ENCODE results near the gene SNX19. TPM values are rescaled to one million over a fixed set of nuclear protein-coding genes. Genes with fewer than 3 reads are reported as not detected.
"Not testable (repeated sequence)": the region's sequence is repeated elsewhere in the genome, so short reads cannot be mapped to it uniquely, and the experiment has no call there.

SNX19 gene
- total RNA-seq, 1 donor, result 46.6 TPM

DNA sequence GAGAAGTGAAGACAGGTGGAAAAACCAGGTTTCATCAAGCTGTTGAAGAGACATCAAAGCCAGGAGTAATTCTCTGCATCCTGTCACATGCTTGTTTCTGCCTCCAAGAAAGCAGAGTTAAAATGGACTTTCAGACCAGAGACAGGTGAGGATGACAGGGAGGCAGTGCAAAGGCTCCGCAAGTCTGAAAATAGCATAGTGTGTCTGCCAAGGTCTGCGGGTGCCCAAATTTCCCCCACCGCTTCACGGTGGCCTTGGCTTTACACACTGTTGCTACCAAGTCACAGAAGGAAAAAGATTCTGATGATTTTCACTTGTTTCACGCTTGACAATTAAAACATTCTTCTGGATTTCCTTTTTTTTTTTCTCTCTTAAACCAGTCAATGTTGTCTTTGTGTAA lies 44.2 kb downstream of the SNX19 start:
- Histone ChIP-seq H3K9me3 (ENCODE audit: low read depth, low read length) (no peaks in the 10 kb centered on the region), H3K4me3 (ENCODE audit: low read length) (no peak overlapping the region), H3K4me1 (ENCODE audit: insufficient read depth, low read length) (no peaks in the 10 kb centered on the region), H3K27me3 (ENCODE audit: insufficient read depth, low read length) (no peaks in the 10 kb centered on the region)

DNA sequence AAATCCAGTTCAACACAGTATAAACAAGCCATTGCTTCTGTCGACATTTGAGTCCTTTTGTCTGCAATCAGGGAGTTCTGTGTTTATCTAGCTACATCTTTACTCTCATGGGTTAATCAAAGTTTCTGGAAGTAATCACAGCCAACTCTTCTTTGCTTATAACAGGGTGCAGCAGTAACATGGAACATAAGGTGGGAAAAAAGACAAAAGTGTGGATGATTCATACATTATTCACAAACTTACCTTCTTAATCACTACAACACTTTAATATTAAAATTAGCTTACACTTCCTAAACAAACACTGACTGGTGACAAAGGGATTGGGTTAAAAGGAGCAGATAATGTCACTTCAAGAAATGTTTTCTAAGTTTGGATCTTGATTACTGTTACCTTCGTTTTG lies 44.7 kb downstream of the SNX19 start:
- no peaks in the 10 kb centered on the region for H3K4me1 ChIP-seq (ENCODE audit: insufficient read depth, low read length)
- H3K9me3 ChIP-seq (ENCODE audit: low read depth, low read length), result no peaks in the 10 kb centered on the region
- no peaks in the 10 kb centered on the region for H3K27me3 ChIP-seq (ENCODE audit: insufficient read depth, low read length)
- H3K4me3 ChIP-seq (ENCODE audit: low read length), result no peak overlapping the region

DNA sequence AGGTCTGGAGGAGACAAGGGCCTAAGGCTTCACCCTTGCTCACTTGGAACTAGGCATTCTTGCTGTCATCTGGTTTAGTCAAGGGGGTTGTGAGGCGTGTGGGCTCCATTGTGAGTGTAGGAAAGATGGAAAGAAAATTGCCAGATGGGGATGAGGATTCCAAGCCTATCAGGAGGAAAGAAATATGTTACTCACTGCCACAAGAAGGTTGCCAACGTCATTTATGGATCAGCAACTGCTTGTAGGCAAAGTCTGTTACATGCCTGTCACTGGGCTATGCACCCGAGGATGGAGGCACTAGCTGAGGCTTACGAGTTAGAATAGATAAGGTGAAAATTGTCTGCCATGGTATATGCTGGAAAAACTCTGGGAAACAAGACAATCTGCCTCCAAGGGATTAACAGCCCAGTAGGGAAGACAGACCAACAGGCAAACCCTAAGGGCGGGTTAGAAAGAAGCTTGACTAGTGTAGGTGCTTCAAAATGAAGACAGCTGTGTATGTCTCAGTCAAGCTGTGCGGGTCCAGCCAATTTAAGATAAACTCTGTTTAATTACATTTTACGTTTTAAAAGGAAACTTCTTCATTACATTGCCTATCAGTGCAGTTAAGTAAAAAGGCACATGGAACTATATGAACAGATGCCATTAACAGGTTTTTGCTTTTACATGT lies 47.4 kb downstream of the SNX19 start:
- Histone ChIP-seq H3K4me3 (ENCODE audit: low read length) (no peak overlapping the region), H3K27me3 (ENCODE audit: insufficient read depth, low read length) (no peaks in the 10 kb centered on the region), H3K9me3 (ENCODE audit: low read depth, low read length) (no peaks in the 10 kb centered on the region), H3K4me1 (ENCODE audit: insufficient read depth, low read length) (no peaks in the 10 kb centered on the region)

GRCh38 chr11:130868086-130868710 lies 48.1 kb downstream of the SNX19 start:
- H3K4me1 ChIP-seq (ENCODE audit: insufficient read depth, low read length), result no peaks in the 10 kb centered on the region
- no peaks in the 10 kb centered on the region for H3K27me3 ChIP-seq (ENCODE audit: insufficient read depth, low read length)
- no peak overlapping the region for H3K4me3 ChIP-seq (ENCODE audit: low read length)
- H3K9me3 ChIP-seq (ENCODE audit: low read depth, low read length), result no peaks in the 10 kb centered on the region

DNA sequence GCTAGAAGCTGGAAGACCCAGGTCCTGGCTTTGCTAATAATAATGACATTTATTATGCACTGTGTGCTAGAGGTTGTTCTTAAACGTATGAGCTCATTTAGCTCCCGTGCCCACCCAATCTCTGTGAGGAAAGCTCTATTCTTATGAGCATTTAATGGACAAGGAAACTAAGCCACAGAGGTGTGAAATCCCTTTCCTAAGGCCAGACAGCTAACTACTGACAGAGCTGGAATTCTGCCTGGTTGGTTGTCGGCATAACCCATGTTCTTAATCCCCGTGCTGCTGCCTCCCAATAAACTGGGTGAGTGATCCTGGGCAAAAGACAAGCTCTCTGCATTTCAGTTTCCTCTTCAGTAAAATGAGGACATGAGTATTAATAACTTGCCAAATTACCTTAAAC lies 49.4 kb downstream of the SNX19 start:
- no peaks in the 10 kb centered on the region for H3K9me3 ChIP-seq (ENCODE audit: low read depth, low read length)
- peaks cover under 1% of the 10 kb centered on the region for H3K4me1 ChIP-seq (ENCODE audit: insufficient read depth, low read length)
- H3K4me3 ChIP-seq (ENCODE audit: low read length), result no peak overlapping the region
- H3K27me3 ChIP-seq (ENCODE audit: insufficient read depth, low read length), result no peaks in the 10 kb centered on the region

DNA sequence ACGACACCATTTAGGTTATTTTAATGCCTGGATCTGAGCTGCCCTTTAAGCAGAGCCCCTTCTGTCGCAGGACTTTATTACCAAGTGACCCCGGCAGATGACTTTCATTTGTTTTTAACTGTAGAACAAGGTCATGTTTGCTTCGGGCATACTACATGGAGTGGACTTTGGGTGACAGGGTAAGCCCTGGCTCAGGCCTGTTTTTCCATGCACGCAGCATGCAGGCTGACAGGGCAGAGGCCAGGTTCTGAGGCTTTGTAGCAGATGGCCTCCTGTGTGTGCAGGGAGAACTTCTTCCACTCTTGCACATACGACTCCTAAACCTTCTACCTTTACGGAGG lies 50.5 kb downstream of the SNX19 start:
- Histone ChIP-seq H3K4me3 (ENCODE audit: low read length) (no peak overlapping the region), H3K27me3 (ENCODE audit: insufficient read depth, low read length) (no peaks in the 10 kb centered on the region), H3K9me3 (ENCODE audit: low read depth, low read length) (no peaks in the 10 kb centered on the region), H3K4me1 (ENCODE audit: insufficient read depth, low read length) (peaks cover 3% of the 10 kb centered on the region)

GRCh38 chr11:130865091-130865773 lies 51.0 kb downstream of the SNX19 start:
- no peaks in the 10 kb centered on the region for H3K9me3 ChIP-seq (ENCODE audit: low read depth, low read length)
- H3K4me1 ChIP-seq (ENCODE audit: insufficient read depth, low read length), result peaks cover 3% of the 10 kb centered on the region
- no peaks in the 10 kb centered on the region for H3K27me3 ChIP-seq (ENCODE audit: insufficient read depth, low read length)
- no peak overlapping the region for H3K4me3 ChIP-seq (ENCODE audit: low read length)

DNA sequence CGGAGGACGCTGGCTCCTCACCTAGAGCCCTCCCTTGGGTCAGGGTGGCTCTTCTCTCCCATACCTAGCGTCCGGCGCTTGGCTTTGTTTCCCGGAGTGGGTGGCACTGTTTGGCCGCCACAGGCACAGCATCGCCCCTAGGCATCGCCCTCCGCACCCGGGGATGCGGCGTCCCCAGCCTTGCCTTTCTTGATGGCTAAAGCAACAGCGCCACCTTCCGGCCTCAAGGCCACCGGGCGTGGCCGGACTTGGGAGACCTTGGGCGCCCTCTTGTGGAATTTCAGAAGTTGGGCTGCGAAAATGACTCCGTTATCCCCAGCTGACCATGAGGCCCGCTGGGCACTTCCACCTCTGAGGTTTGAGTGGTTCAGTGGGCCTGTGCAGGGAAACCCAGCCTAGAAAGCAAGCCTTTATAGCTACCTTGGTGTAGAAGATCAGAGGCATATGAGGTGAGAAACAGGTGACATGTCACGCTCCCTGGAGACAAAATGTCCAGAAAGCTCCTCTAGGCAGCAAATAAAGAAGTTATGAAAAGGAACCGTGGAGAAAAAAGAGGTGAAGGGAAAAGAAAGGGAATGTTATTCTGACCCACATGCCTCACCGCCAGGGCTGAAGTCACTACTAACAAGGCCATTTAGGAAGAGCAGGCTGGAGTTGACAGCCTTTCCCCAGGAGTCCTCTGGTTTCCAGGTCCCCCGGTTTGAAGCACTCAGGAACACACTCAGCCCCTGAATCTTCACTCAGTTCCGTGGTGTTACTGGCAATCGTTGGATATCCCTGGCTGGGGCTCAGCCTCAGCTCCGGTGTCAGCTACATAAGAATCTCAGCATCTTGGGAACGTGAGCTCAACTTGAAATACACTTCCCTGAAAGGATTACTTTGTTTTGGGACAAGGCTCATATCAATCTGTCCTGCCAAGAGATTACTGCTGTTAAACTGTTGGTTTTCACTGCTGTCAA lies 54.1 kb downstream of the SNX19 start:
- H3K27me3 ChIP-seq (ENCODE audit: insufficient read depth, low read length), result no peaks in the 10 kb centered on the region
- no peak overlapping the region for H3K4me3 ChIP-seq (ENCODE audit: low read length)
- no peaks in the 10 kb centered on the region for H3K9me3 ChIP-seq (ENCODE audit: low read depth, low read length)
- H3K4me1 ChIP-seq (ENCODE audit: insufficient read depth, low read length), result peaks cover 3% of the 10 kb centered on the region

GRCh38 chr11:130861283-130861682 lies 55.0 kb downstream of the SNX19 start:
- Histone ChIP-seq H3K4me1 (ENCODE audit: insufficient read depth, low read length) (peaks cover 3% of the 10 kb centered on the region), H3K4me3 (ENCODE audit: low read length) (no peak overlapping the region), H3K9me3 (ENCODE audit: low read depth, low read length) (no peaks in the 10 kb centered on the region), H3K27me3 (ENCODE audit: insufficient read depth, low read length) (no peaks in the 10 kb centered on the region)

DNA sequence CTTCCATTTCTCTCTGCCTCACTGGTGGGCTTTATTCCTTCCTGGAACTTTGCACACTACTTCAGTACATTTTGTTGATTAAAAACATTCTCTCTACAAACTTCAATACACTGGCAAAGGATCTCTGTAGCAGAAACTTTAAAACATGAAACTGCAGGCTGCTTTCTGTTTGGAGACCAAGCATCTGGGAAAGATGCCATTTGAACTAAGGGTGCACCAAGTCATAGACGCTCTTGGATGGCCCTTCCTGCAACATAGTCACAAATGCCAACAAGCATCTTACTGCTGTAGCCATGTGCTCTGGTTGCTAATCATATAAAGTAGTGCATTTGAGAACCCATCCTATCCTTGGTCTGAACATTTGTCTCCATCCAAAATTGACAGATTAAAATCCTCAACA lies 56.4 kb downstream of the SNX19 start:
- no peaks in the 10 kb centered on the region for H3K9me3 ChIP-seq (ENCODE audit: low read depth, low read length)
- H3K27me3 ChIP-seq (ENCODE audit: insufficient read depth, low read length), result no peaks in the 10 kb centered on the region
- H3K4me3 ChIP-seq (ENCODE audit: low read length), result no peak overlapping the region
- peaks cover 3% of the 10 kb centered on the region for H3K4me1 ChIP-seq (ENCODE audit: insufficient read depth, low read length)

GRCh38 chr11:130858215-130858614 lies 58.1 kb downstream of the SNX19 start:
- H3K27me3 ChIP-seq (ENCODE audit: insufficient read depth, low read length), result no peaks in the 10 kb centered on the region
- peaks cover 3% of the 10 kb centered on the region for H3K4me1 ChIP-seq (ENCODE audit: insufficient read depth, low read length)
- H3K4me3 ChIP-seq (ENCODE audit: low read length), result no peak overlapping the region
- H3K9me3 ChIP-seq (ENCODE audit: low read depth, low read length), result no peaks in the 10 kb centered on the region

- not testable (repeated sequence) for H3K4me1 ChIP-seq (ENCODE audit: insufficient read depth, low read length); H3K9me3 ChIP-seq (ENCODE audit: low read depth, low read length); H3K4me3 ChIP-seq (ENCODE audit: low read length); H3K27me3 ChIP-seq (ENCODE audit: insufficient read depth, low read length)
These were observed 60.6 kb downstream of the SNX19 start for GRCh38 chr11:130855707-130856106.

- no peaks in the 10 kb centered on the region for H3K9me3 ChIP-seq (ENCODE audit: low read depth, low read length)
- no peaks in the 10 kb centered on the region for H3K4me1 ChIP-seq (ENCODE audit: insufficient read depth, low read length)
- no peak overlapping the region for H3K4me3 ChIP-seq (ENCODE audit: low read length)
- H3K27me3 ChIP-seq (ENCODE audit: insufficient read depth, low read length), result no peaks in the 10 kb centered on the region
These were observed 61.8 kb downstream of the SNX19 start for GRCh38 chr11:130854483-130854882.

DNA sequence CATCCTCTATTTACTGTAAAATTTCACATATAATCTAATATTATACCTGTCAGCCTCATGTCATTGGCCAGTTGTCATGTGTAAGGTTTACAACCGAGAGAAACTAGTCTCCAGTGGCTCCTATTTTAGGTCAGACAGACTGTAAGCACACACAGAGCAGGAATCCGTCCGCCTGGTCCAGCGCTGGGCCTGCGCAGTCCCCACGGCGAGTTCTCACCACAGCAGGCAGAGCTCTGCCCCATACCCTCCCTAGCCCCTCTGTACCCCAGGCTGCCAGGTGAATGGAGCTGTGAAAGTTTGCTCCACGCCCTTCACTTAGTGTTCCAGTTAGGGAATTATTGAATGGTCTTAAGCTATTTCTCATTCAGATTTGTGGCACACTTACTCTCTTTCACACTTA lies 63.7 kb downstream of the SNX19 start:
- Histone ChIP-seq H3K9me3 (ENCODE audit: low read depth, low read length) (no peaks in the 10 kb centered on the region), H3K4me3 (ENCODE audit: low read length) (no peak overlapping the region), H3K27me3 (ENCODE audit: insufficient read depth, low read length) (no peaks in the 10 kb centered on the region), H3K4me1 (ENCODE audit: insufficient read depth, low read length) (no peaks in the 10 kb centered on the region)

Measured in mononuclear cell (primary cell).